Measurements from ENCODE around the gene PIMREG. TPM values are rescaled to one million over a fixed set of nuclear protein-coding genes. Genes with fewer than 3 reads are reported as not detected.

PIMREG gene
- polyA plus RNA-seq, 1 donor from 2014 or later, result 6.0 TPM

GRCh38 chr17:6425407-6425806, 18.8 kb upstream of the PIMREG start:
- no peak overlapping the region for H3K4me3 ChIP-seq (ENCODE audit: low read length)
- H3K4me2 ChIP-seq (ENCODE audit: low read length), result no peak overlapping the region
- H2AFZ ChIP-seq (ENCODE audit: low read depth, low read length), result no peak overlapping the region
- no peaks in the 10 kb centered on the region for H3K9me3 ChIP-seq (ENCODE audit: low read length)
- no peaks in the 10 kb centered on the region for H3F3A ChIP-seq (ENCODE audit: insufficient read depth, low read length, poor library complexity, severe bottlenecking)
- H3K36me3 ChIP-seq (ENCODE audit: insufficient read depth, low read length), result no peaks in the 10 kb centered on the region
- H3K79me2 ChIP-seq (replicated peaks; ENCODE audit: insufficient read depth, low read length), result no peaks in the 10 kb centered on the region
- H4K20me1 ChIP-seq (ENCODE audit: insufficient read depth), result no peaks in the 10 kb centered on the region
- no peak overlapping the region for H3K9ac ChIP-seq (ENCODE audit: low read length)
- no peaks in the 10 kb centered on the region for H3K27me3 ChIP-seq (ENCODE audit: insufficient read depth, low read depth, low read length)
- H3K9me2 ChIP-seq (ENCODE audit: insufficient read depth, low read length), result no peaks in the 10 kb centered on the region
- TF ChIP-seq POLR2AphosphoS5 (IDR thresholded peaks at IDR 0.05), result no peak
- TF ChIP-seq EP300 (conservative IDR thresholded peaks at IDR 0.05; ENCODE audit: poor library complexity, severe bottlenecking), result no peak
- TF ChIP-seq REST (IDR thresholded peaks at IDR 0.05; ENCODE audit: borderline replicate concordance), result no peak
- no peak for TF ChIP-seq SMC3 (conservative IDR thresholded peaks at IDR 0.05; ENCODE audit: poor library complexity)
- TF ChIP-seq RAD21 (conservative IDR thresholded peaks at IDR 0.05), result no peak
- no peak for TF ChIP-seq MXI1 (conservative IDR thresholded peaks at IDR 0.05; ENCODE audit: poor library complexity, severe bottlenecking)
- TF ChIP-seq CTCF (IDR thresholded peaks at IDR 0.05; ENCODE audit: poor library complexity, severe bottlenecking), result no peak
- no peak for TF ChIP-seq EZH2 (IDR thresholded peaks at IDR 0.05; ENCODE audit: borderline replicate concordance, insufficient read depth, low read length, poor library complexity, severe bottlenecking)
- TF ChIP-seq TAF1 (IDR thresholded peaks at IDR 0.05; ENCODE audit: low read depth), result no peak
- H3K27ac ChIP-seq (ENCODE audit: low read length), result no peak overlapping the region

GRCh38 chr17:6426356-6427101, 17.7 kb upstream of the PIMREG start:
- H2AFZ ChIP-seq (ENCODE audit: low read depth, low read length), result no peak overlapping the region
- no peaks in the 10 kb centered on the region for H4K20me1 ChIP-seq (ENCODE audit: insufficient read depth)
- no peaks in the 10 kb centered on the region for H3K79me2 ChIP-seq (replicated peaks; ENCODE audit: insufficient read depth, low read length)
- no peaks in the 10 kb centered on the region for H3K9me2 ChIP-seq (ENCODE audit: insufficient read depth, low read length)
- H3K4me2 ChIP-seq (ENCODE audit: low read length), result no peak overlapping the region
- H3K36me3 ChIP-seq (ENCODE audit: insufficient read depth, low read length), result no peaks in the 10 kb centered on the region
- no peak overlapping the region for H3K27ac ChIP-seq (ENCODE audit: low read length)
- no peaks in the 10 kb centered on the region for H3K27me3 ChIP-seq (ENCODE audit: insufficient read depth, low read depth, low read length)
- H3K4me3 ChIP-seq (ENCODE audit: low read length), result no peak overlapping the region
- TF ChIP-seq EZH2 (IDR thresholded peaks at IDR 0.05; ENCODE audit: borderline replicate concordance, insufficient read depth, low read length, poor library complexity, severe bottlenecking) (no peak), RAD21 (conservative IDR thresholded peaks at IDR 0.05) (no peak), POLR2AphosphoS5 (IDR thresholded peaks at IDR 0.05) (no peak), REST (IDR thresholded peaks at IDR 0.05; ENCODE audit: borderline replicate concordance) (no peak), SMC3 (conservative IDR thresholded peaks at IDR 0.05; ENCODE audit: poor library complexity) (no peak), EP300 (conservative IDR thresholded peaks at IDR 0.05; ENCODE audit: poor library complexity, severe bottlenecking) (no peak), MXI1 (conservative IDR thresholded peaks at IDR 0.05; ENCODE audit: poor library complexity, severe bottlenecking) (no peak), CTCF (IDR thresholded peaks at IDR 0.05; ENCODE audit: poor library complexity, severe bottlenecking) (no peak), TAF1 (IDR thresholded peaks at IDR 0.05; ENCODE audit: low read depth) (no peak)
- H3F3A ChIP-seq (ENCODE audit: insufficient read depth, low read length, poor library complexity, severe bottlenecking), result no peaks in the 10 kb centered on the region
- H3K9me3 ChIP-seq (ENCODE audit: low read length), result no peaks in the 10 kb centered on the region
- H3K9ac ChIP-seq (ENCODE audit: low read length), result no peak overlapping the region

Measured in neural cell (in vitro differentiated cells).